ENCODE measurements around the gene PIGQ. TPM values are rescaled to one million over a fixed set of nuclear protein-coding genes. Genes with fewer than 3 reads are reported as not detected.

PIGQ gene
- total RNA-seq, 1 experiment from 2014 or later, result 72.5 TPM

- Histone ChIP-seq H3K27me3 (ENCODE audit: insufficient read depth, low read depth) (no peaks in the 10 kb centered on the region), H2AFZ (no peak overlapping the region), H3K4me1 (replicated peaks; ENCODE audit: insufficient read depth) (0 out of 2 replicates have a peak, but pooled peaks cover 4% of the 10 kb centered on the region), H3K9me2 (ENCODE audit: insufficient read depth) (no peaks in the 10 kb centered on the region), H3K9me3 (ENCODE audit: insufficient read depth, low read depth) (no peaks in the 10 kb centered on the region), H3K4me3 (no peak overlapping the region), H3K36me3 (ENCODE audit: low read depth) (no peaks in the 10 kb centered on the region), H4K20me1 (ENCODE audit: insufficient read depth) (no peaks in the 10 kb centered on the region), H3K4me2 (no peak overlapping the region), H3K27ac (no peak overlapping the region), H3F3A (ENCODE audit: insufficient read depth, low read depth) (no peaks in the 10 kb centered on the region), H3K79me2 (ENCODE audit: low read depth) (no peaks in the 10 kb centered on the region)
- ChIA-PET POLR2A (ENCODE audit: unreplicated experiment) (no interaction called here), CTCF (no interaction called here)
- BruUV-seq (replicated peaks), result no TSS peak
- no peak for DNase-seq
- TF ChIP-seq EZH2 (IDR thresholded peaks at IDR 0.05; ENCODE audit: low read depth), result no peak
- no peak for TF ChIP-seq CTCF (conservative IDR thresholded peaks at IDR 0.05)
- intact Hi-C loops (cut with micrococcal nuclease; ENCODE audit: unreplicated experiment), result no loop called here
Measured at GRCh38 chr16:561957-562938, 7.5 kb upstream of the PIGQ start.

- Histone ChIP-seq H3K4me1 (replicated peaks; ENCODE audit: insufficient read depth) (0 out of 2 replicates have a peak, but pooled peaks cover 4% of the 10 kb centered on the region), H3F3A (ENCODE audit: insufficient read depth, low read depth) (no peaks in the 10 kb centered on the region), H3K79me2 (ENCODE audit: low read depth) (no peaks in the 10 kb centered on the region), H3K27ac (no peak overlapping the region), H3K9me2 (ENCODE audit: insufficient read depth) (no peaks in the 10 kb centered on the region), H3K27me3 (ENCODE audit: insufficient read depth, low read depth) (no peaks in the 10 kb centered on the region), H3K36me3 (ENCODE audit: low read depth) (no peaks in the 10 kb centered on the region), H4K20me1 (ENCODE audit: insufficient read depth) (no peaks in the 10 kb centered on the region), H2AFZ (no peak overlapping the region), H3K4me2 (no peak overlapping the region), H3K9me3 (ENCODE audit: insufficient read depth, low read depth) (no peaks in the 10 kb centered on the region), H3K4me3 (no peak overlapping the region)
- ChIA-PET POLR2A (ENCODE audit: unreplicated experiment) (no interaction called here), CTCF (no interaction called here)
- peak in 1 of 2 experiments; percentile 40 for DNase-seq
- TF ChIP-seq CTCF (conservative IDR thresholded peaks at IDR 0.05), result no peak
- intact Hi-C loops (cut with micrococcal nuclease; ENCODE audit: unreplicated experiment), result no loop called here
- no TSS peak for BruUV-seq (replicated peaks)
Measured at GRCh38 chr16:563072-563644, 6.6 kb upstream of the PIGQ start.

- ChIA-PET POLR2A (ENCODE audit: unreplicated experiment) (no interaction called here), CTCF (interaction anchor here (0.6 kb wide), 1 partner anchor 15 kb away, joined by 3 read pairs; no protein-coding TSS in a partner anchor)
- peaks cover 15% of the 10 kb centered on the region for H3K4me1 ChIP-seq (replicated peaks; ENCODE audit: insufficient read depth)
- no peak overlapping the region for H3K4me2 ChIP-seq
- BruUV-seq (replicated peaks), result no TSS peak
- no peak overlapping the region for H3K27ac ChIP-seq
- no peaks in the 10 kb centered on the region for H3K36me3 ChIP-seq (ENCODE audit: low read depth)
- H3F3A ChIP-seq (ENCODE audit: insufficient read depth, low read depth), result no peaks in the 10 kb centered on the region
- no peaks in the 10 kb centered on the region for H3K9me2 ChIP-seq (ENCODE audit: insufficient read depth)
- H2AFZ ChIP-seq, result no peak overlapping the region
- H4K20me1 ChIP-seq (ENCODE audit: insufficient read depth), result no peaks in the 10 kb centered on the region
- no peaks in the 10 kb centered on the region for H3K79me2 ChIP-seq (ENCODE audit: low read depth)
- H3K9me3 ChIP-seq (ENCODE audit: insufficient read depth, low read depth), result no peaks in the 10 kb centered on the region
- no peak for DNase-seq
- TF ChIP-seq CTCF (conservative IDR thresholded peaks at IDR 0.05) (no peak), EZH2 (IDR thresholded peaks at IDR 0.05; ENCODE audit: low read depth) (no peak)
- intact Hi-C loops (cut with micrococcal nuclease; ENCODE audit: unreplicated experiment), result no loop called here
- H3K27me3 ChIP-seq (ENCODE audit: insufficient read depth, low read depth), result no peaks in the 10 kb centered on the region
- H3K4me3 ChIP-seq, result no peak overlapping the region
Measured at GRCh38 chr16:564690-565418, 4.9 kb upstream of the PIGQ start.

All from PC-9 (cell line).